ENCODE data around the gene FOXJ3. TPM values are rescaled to one million over a fixed set of nuclear protein-coding genes. Genes with fewer than 3 reads are reported as not detected.

The FOXJ3 gene
- 45.4 and 47.7 TPM in 2 replicates for total RNA-seq

GRCh38 chr1:42335050-42335808 lies at the start of gene FOXJ3:
Gene FOXJ3, minus strand, starts transcription at chr1:42335235. Its CDS starts 24,142 bp downstream, at chr1:42311093.

GRCh38 chr1:42380586-42381279 lies 45.7 kb upstream of the FOXJ3 start, which contains the start of gene RIMKLA:
Gene RIMKLA, plus strand, starts transcription at chr1:42380792. Its CDS starts 143 bp downstream, at chr1:42380935.

GRCh38 chr1:42164551-42165420 lies 170.2 kb downstream of the FOXJ3 start, which contains the start of gene GUCA2A:
Gene GUCA2A, minus strand, starts transcription at chr1:42164745. Its CDS starts 33 bp downstream, at chr1:42164712.

GRCh38 chr1:42152907-42153600 lies 182.0 kb downstream of the FOXJ3 start, which contains the start of gene GUCA2B:
Gene GUCA2B, plus strand, starts transcription at chr1:42153410. Its CDS starts 41 bp downstream, at chr1:42153451.

Other genes with a start within 250 kb of the FOXJ3 start
- not detected in 2 replicates for gene GUCA2B, start 181.8 kb downstream of the FOXJ3 start, total RNA-seq
- not detected in 2 replicates for gene GUCA2A, start 170.5 kb downstream of the FOXJ3 start, total RNA-seq
- gene RIMKLA, start 45.6 kb upstream of the FOXJ3 start, total RNA-seq: 0.11 and 0.13 TPM in 2 replicates
- 1.4 and 2.2 TPM in 2 replicates for gene ZMYND12, start 120.8 kb upstream of the FOXJ3 start, total RNA-seq
- gene PPCS, start 121.3 kb upstream of the FOXJ3 start, total RNA-seq: 49.5 and 61.9 TPM in 2 replicates
- gene CCDC30, start 128.1 kb upstream of the FOXJ3 start, total RNA-seq: 2.6 and 3.4 TPM in 2 replicates

Data from articular chondrocyte of knee joint (primary cell).